HCT116 (cell line): ENCODE data around the gene EFEMP2. TPM values are rescaled to one million over a fixed set of nuclear protein-coding genes. Genes with fewer than 3 reads are reported as not detected.

Experiments
- ATAC-seq: fragments of 200-7000 bp; cut with Tn5 transposase; 2 replicates; pipeline ENCODE4 v1.9.1; 2020; ENCODE audit warnings: mild to moderate bottlenecking, moderate library complexity
- BruUV-seq: library from RNA; stranded (reverse); fragments of 400-500 nt; replicated peaks from 2 replicates; lab custom pipeline; 2021; lab: Mats Ljungman, UMichigan
- CTCF ChIA-PET: fragments of 300-600 bp; sonication (Branson Sonifier 250); formaldehyde crosslinking; loops from one replicate; lab custom pipeline; 2021; ENCODE audit warnings: antibody characterized with exemption; lab: Charles Lee
- POLR2A ChIA-PET: fragments of 300-600, 350-600 bp; sonication (Branson Sonifier 250); formaldehyde crosslinking; loops from one replicate; lab custom pipeline; 2021; ENCODE audit warnings: antibody characterized with exemption; lab: Charles Lee
- RAD21 ChIA-PET, 2 experiments: fragments of 300-600 bp; sonication (Branson Sonifier 250); formaldehyde crosslinking; loops; one replicate each; lab custom pipeline; 2023; ENCODE audit warnings: low total read pairs in 2 of 2; ENCODE audit not compliant: uncharacterized antibody in 2 of 2, unreplicated experiment in 2 of 2, low non-redundant PET in 1 of 2; lab: Charles Lee
- DNase-seq: peaks from one replicate; pipeline ENCODE4 v3.0.0-alpha.2; 2010; ENCODE audit warnings: low read depth, low spot score
- H2AFZ ChIP-seq: fragments of 200-600 bp; shearing (Covaris generic), sonication (generic); 2 replicates; pipeline ENCODE4 v1.6.1; 2017; ENCODE audit warnings: low read depth, mixed run types, mixed read lengths, antibody characterized with exemption, low read length; ENCODE audit not compliant: poor library complexity, severe bottlenecking
- H3K27ac ChIP-seq: 2 replicates; pipeline ENCODE4 v1.5.1; 2012; ENCODE audit warnings: low read depth, low read length
- H3K27me3 ChIP-seq: fragments of 200-600 bp; sonication (generic); 2 replicates; pipeline ENCODE4 v1.6.1; 2016; ENCODE audit warnings: mixed run types, low read length, mixed read lengths; ENCODE audit not compliant: insufficient read depth
- H3K36me3 ChIP-seq, 2 experiments: fragments of 200-500 bp in 1 of 2; fragments of 200-600 bp in 1 of 2; sonication (Bioruptor generic) in 1 of 2; sonication (generic) in 1 of 2; 2 replicates each; pipeline versions ENCODE4 v1.5.1 to v1.6.1; 2014 to 2016; ENCODE audit warnings: low read length in 2 of 2, inconsistent platforms in 1 of 2, mixed read lengths in 1 of 2, mixed run types in 1 of 2; ENCODE audit not compliant: insufficient read depth in 2 of 2, control insufficient read depth in 1 of 2
- H3K4me1 ChIP-seq, 2 experiments: fragments of 200-600 bp in 1 of 2; sonication (generic) in 1 of 2; 2 replicates each; pipeline versions ENCODE4 v1.5.1 to v1.6.1; 2012 to 2017; ENCODE audit warnings: low read length in 2 of 2, inconsistent platforms in 1 of 2, mild to moderate bottlenecking in 1 of 2, mixed read lengths in 1 of 2, mixed run types in 1 of 2, moderate library complexity in 1 of 2; ENCODE audit not compliant: insufficient read depth in 2 of 2, control insufficient read depth in 1 of 2
- H3K4me2 ChIP-seq: fragments of 200-600 bp; sonication (generic); 2 replicates; pipeline ENCODE4 v1.6.1; 2017; ENCODE audit warnings: mixed run types, low read length, mixed read lengths
- H3K4me3 ChIP-seq, 2 experiments: fragments of 200-600 bp in 1 of 2; sonication (generic) in 1 of 2; replicated peaks in 1 of 2; 2 replicates each; pipeline ENCODE4 v1.5.1; 2011 to 2016; ENCODE audit warnings: low read length in 2 of 2, control low read depth in 1 of 2, low read depth in 1 of 2, mild to moderate bottlenecking in 1 of 2, mixed read lengths in 1 of 2, mixed run types in 1 of 2
- H3K79me2 ChIP-seq: fragments of 200-600 bp; sonication (generic); 2 replicates; pipeline ENCODE4 v1.6.1; 2017; ENCODE audit warnings: mild to moderate bottlenecking, mixed run types, low read length, moderate library complexity, mixed read lengths; ENCODE audit not compliant: insufficient read depth
- H3K9ac ChIP-seq: fragments of 200-600 bp; sonication (generic); 2 replicates; pipeline ENCODE4 v1.6.1; 2016; ENCODE audit warnings: low read length, mixed read lengths
- H3K9me2 ChIP-seq: fragments of 200-600 bp; sonication (generic), shearing (Covaris generic); 2 replicates; pipeline ENCODE4 v1.6.1; 2017; ENCODE audit warnings: mixed run types, mild to moderate bottlenecking, moderate library complexity; ENCODE audit not compliant: insufficient read depth
- H3K9me3 ChIP-seq, 2 experiments: fragments of 200-500 bp in 1 of 2; fragments of 200-600 bp in 1 of 2; sonication (Bioruptor generic) in 1 of 2; sonication (generic) in 1 of 2; 2 replicates each; pipeline ENCODE4 v1.6.1; 2014 to 2017; ENCODE audit warnings: low read length in 2 of 2, mixed read lengths in 2 of 2, inconsistent platforms in 1 of 2, low read depth in 1 of 2, mild to moderate bottlenecking in 1 of 2, mixed run types in 1 of 2, moderate library complexity in 1 of 2; ENCODE audit not compliant: control insufficient read depth in 1 of 2, insufficient read depth in 1 of 2
- H4K20me1 ChIP-seq: fragments of 200-600 bp; sonication (generic), shearing (Covaris generic); 2 replicates; pipeline ENCODE4 v1.6.1; 2017; ENCODE audit warnings: mixed run types, mild to moderate bottlenecking, moderate library complexity; ENCODE audit not compliant: insufficient read depth
- CBX3 ChIP-seq: IDR thresholded peaks from 2 replicates; pipeline ENCODE4 v1.6.1; 2012; ENCODE audit warnings: low read depth
- CEBPB ChIP-seq: IDR thresholded peaks from 2 replicates; pipeline ENCODE4 v1.6.1; 2012; ENCODE audit warnings: low read depth
- FOSL1 ChIP-seq: IDR thresholded peaks from 2 replicates; pipeline ENCODE4 v1.6.1; 2012; ENCODE audit warnings: low read depth
- POLR2A ChIP-seq: IDR thresholded peaks from 2 replicates; pipeline ENCODE4 v1.7.0; 2011; ENCODE audit warnings: borderline replicate concordance; ENCODE audit not compliant: insufficient read depth, insufficient read length; ENCODE audit errors: extremely low read depth
- POLR2AphosphoS5 ChIP-seq: IDR thresholded peaks from 2 replicates; pipeline ENCODE4 v1.6.1; 2011; ENCODE audit warnings: mild to moderate bottlenecking, low read depth, low read length, moderate library complexity
- SRF ChIP-seq: IDR thresholded peaks from 2 replicates; pipeline ENCODE4 v1.6.1; 2012; ENCODE audit warnings: low read depth
- intact Hi-C: fragments of 100-400 bp; cut with micrococcal nuclease; formaldehyde crosslinking; loops from 2 replicates; pipeline ENCODE4 v1.10.0; 2022
- total RNA-seq: library from RNA; stranded (reverse); gene quantifications from one replicate; pipeline ENCODE4 v1.2.1, GENCODE V29; 2021; ENCODE audit not compliant: unreplicated experiment
- TF ChIP-seq, protein P1 (sequence below): IDR thresholded peaks from 2 replicates; pipeline ENCODE4 v1.6.1; 2012
- TF ChIP-seq, protein P2 (sequence below): IDR thresholded peaks from 2 replicates; pipeline ENCODE4 v1.6.1; 2012

EFEMP2 gene
- total RNA-seq, 1 experiment from 2014 or later: 8.4 TPM

DNA sequence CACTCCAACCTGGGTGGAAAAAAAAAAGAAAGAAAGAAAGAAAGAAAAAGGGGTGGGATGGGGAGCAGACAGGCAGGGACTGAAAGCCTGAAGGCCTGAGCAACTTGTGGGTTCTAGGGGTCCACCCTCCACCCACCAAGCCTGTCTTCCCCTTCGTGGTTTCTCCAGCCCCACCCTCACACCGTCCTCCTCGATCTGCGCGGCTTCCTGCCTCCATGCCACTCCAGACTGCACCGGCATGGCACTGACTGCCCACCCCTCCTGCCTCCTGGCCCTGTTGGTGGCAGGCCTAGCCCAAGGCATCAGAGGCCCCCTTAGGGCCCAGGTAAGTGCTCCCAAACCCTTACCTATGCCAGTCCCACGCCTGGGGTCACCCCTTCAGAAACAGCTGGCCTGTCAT lies 7.0 kb upstream of the EFEMP2 start, which contains the start of gene CTSW:
CTSW (plus strand) TSS at position 221 of the 400 bp plus-strand sequence; CDS start at position 239, 18 bp downstream.
- CTCF ChIA-PET: interaction anchor here (1.1 kb wide), 1 partner anchor 8 kb away, joined by 4 read pairs; the partner anchor contains the start of gene FIBP
- RAD21 ChIA-PET: no interaction called here
- Histone ChIP-seq H3K27me3 (no peaks in the 10 kb centered on the region), H3K4me1 (peaks cover 2 to 5% of the 10 kb centered on the region in 2 experiments; a peak in 2 of 4 replicates), H3K27ac (no peak within 1 kb of the TSS), H3K79me2 (peaks cover 12% of the 10 kb centered on the region; the same call in 1 of the 2 replicates), H3K9ac (no peak within 1 kb of the TSS), H3K36me3 (peaks cover 5 to 25% of the 10 kb centered on the region in 2 experiments; a peak in 2 of 4 replicates), H2AFZ (no peak within 1 kb of the TSS), H3K4me3 (no peak within 1 kb of the TSS), H3K9me2 (no peaks in the 10 kb centered on the region), H3K4me2 (no peak within 1 kb of the TSS), H4K20me1 (no peaks in the 10 kb centered on the region), H3K9me3 (no peaks in the 10 kb centered on the region)
- TF ChIP-seq, protein P1, sequence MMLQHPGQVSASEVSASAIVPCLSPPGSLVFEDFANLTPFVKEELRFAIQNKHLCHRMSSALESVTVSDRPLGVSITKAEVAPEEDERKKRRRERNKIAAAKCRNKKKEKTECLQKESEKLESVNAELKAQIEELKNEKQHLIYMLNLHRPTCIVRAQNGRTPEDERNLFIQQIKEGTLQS: no peak
- TF ChIP-seq POLR2AphosphoS5 (no peak), POLR2A (no peak), FOSL1 (no peak), SRF (no peak), CEBPB (no peak), CBX3 (no peak)
- TF ChIP-seq, protein P2, sequence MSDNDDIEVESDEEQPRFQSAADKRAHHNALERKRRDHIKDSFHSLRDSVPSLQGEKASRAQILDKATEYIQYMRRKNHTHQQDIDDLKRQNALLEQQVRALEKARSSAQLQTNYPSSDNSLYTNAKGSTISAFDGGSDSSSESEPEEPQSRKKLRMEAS: no peak
- intact Hi-C loops: no loop called here
- no TSS peak for BruUV-seq
- ATAC-seq (no peak), DNase-seq (no peak)
- POLR2A ChIA-PET: no interaction called here
